GF-D8 (cell line): Measurements from ENCODE around the gene SYNPR.
"Not testable (repeated sequence)": the region's sequence is repeated elsewhere in the genome, so short reads cannot be mapped to it uniquely, and the experiment has no call there.

ENCODE experiments used
- DNase-seq: peaks from one replicate; lab custom pipeline; 2025; lab: John Stamatoyannopoulos, UW

SYNPR gene

GRCh38 chr3:63278171-63279004 lies at the start of gene SYNPR:
Gene SYNPR (plus strand): TSS chr3:63278308.
- DNase-seq: no peak

GRCh38 chr3:63228677-63229076 lies 49.4 kb upstream of the SYNPR start:
- DNase-seq: no peak

- DNase-seq: no peak
Measured at GRCh38 chr3:63230146-63230545, 48.0 kb upstream of the SYNPR start.

- DNase-seq: no peak
Measured at GRCh38 chr3:63231643-63232042, 46.5 kb upstream of the SYNPR start.

- DNase-seq: no peak
Measured at GRCh38 chr3:63232764-63233396, 45.2 kb upstream of the SYNPR start.

- no peak for DNase-seq
Measured at GRCh38 chr3:63240381-63240902, 37.7 kb upstream of the SYNPR start.

GRCh38 chr3:63242124-63242523 lies 36.0 kb upstream of the SYNPR start:
- no peak for DNase-seq

GRCh38 chr3:63244486-63244885 lies 33.6 kb upstream of the SYNPR start:
- DNase-seq: no peak

- DNase-seq: no peak
Measured at GRCh38 chr3:63245726-63246241, 32.3 kb upstream of the SYNPR start.

GRCh38 chr3:63248015-63248414 lies 30.1 kb upstream of the SYNPR start:
- DNase-seq: no peak

GRCh38 chr3:63251499-63251898 lies 26.6 kb upstream of the SYNPR start:
- no peak for DNase-seq

- DNase-seq: not testable (repeated sequence)
Measured at GRCh38 chr3:63255819-63256218, 22.3 kb upstream of the SYNPR start.

- no peak for DNase-seq
Measured at GRCh38 chr3:63264716-63265115, 13.4 kb upstream of the SYNPR start.

- no peak for DNase-seq
Measured at GRCh38 chr3:63274359-63274758, 3.7 kb upstream of the SYNPR start.

- DNase-seq: no peak
Measured at GRCh38 chr3:63279005-63279841, 1.1 kb downstream of the SYNPR start.

GRCh38 chr3:63287610-63288009 lies 9.5 kb downstream of the SYNPR start:
- DNase-seq: no peak

GRCh38 chr3:63290686-63291085 lies 12.6 kb downstream of the SYNPR start:
- DNase-seq: no peak

GRCh38 chr3:63294332-63294731 lies 16.2 kb downstream of the SYNPR start:
- no peak for DNase-seq

- DNase-seq: no peak
Measured at GRCh38 chr3:63295356-63295755, 17.2 kb downstream of the SYNPR start.

GRCh38 chr3:63295806-63296205 lies 17.7 kb downstream of the SYNPR start:
- no peak for DNase-seq

- DNase-seq: no peak
Measured at GRCh38 chr3:63296249-63296648, 18.1 kb downstream of the SYNPR start.

GRCh38 chr3:63303238-63303637 lies 25.1 kb downstream of the SYNPR start:
- DNase-seq: no peak
